H1 (cell line): Measurements from ENCODE around the gene FAM168B. TPM values are rescaled to one million over a fixed set of nuclear protein-coding genes. Genes with fewer than 3 reads are reported as not detected.

ENCODE experiments used
- CTCF ChIA-PET: fragments of 300-600 bp; sonication (Branson Sonifier 250); formaldehyde crosslinking; loops from one replicate; lab custom pipeline; 2021; ENCODE audit not compliant: partially characterized antibody; lab: Charles Lee
- POLR2A ChIA-PET: fragments of 300-600 bp; sonication (Branson Sonifier 250); formaldehyde crosslinking; loops from one replicate; lab custom pipeline; 2021; ENCODE audit warnings: inconsistent platforms; ENCODE audit not compliant: partially characterized antibody; lab: Charles Lee
- DNase-seq, 2 experiments: peaks; one replicate each; pipeline versions ENCODE4 v3.0.0 to v3.0.0-alpha.2; 2010 to 2022; ENCODE audit warnings: low spot score in 2 of 2, low read depth in 1 of 2, mixed read lengths in 1 of 2
- FAIRE-seq: peaks from 2 replicates; lab custom pipeline; 2011; peaks lifted over from hg19 to GRCh38; lab: Jason Lieb, UNC
- H2AFZ ChIP-seq: 2 replicates; pipeline ENCODE4 v1.8.1; 2012; ENCODE audit warnings: low read length, inconsistent platforms
- H2AK5ac ChIP-seq: 2 replicates; pipeline ENCODE4 v1.6.1; 2013; ENCODE audit warnings: low read depth, low read length
- H2BK120ac ChIP-seq: replicated peaks from 2 replicates; pipeline ENCODE3; 2013; ENCODE audit warnings: low read depth, low read length, inconsistent platforms
- H2BK12ac ChIP-seq: 2 replicates; pipeline ENCODE4 v1.6.1; 2013; ENCODE audit warnings: low read depth, low read length
- H2BK15ac ChIP-seq: 2 replicates; pipeline ENCODE4 v1.6.1; 2013; ENCODE audit warnings: low read length
- H2BK20ac ChIP-seq: 2 replicates; pipeline ENCODE4 v1.6.1; 2013; ENCODE audit warnings: low read length
- H2BK5ac ChIP-seq: 2 replicates; pipeline ENCODE4 v1.6.1; 2013; ENCODE audit warnings: low read depth, low read length
- H3K14ac ChIP-seq: 2 replicates; pipeline ENCODE4 v1.6.1; 2013; ENCODE audit warnings: inconsistent platforms; ENCODE audit not compliant: insufficient read length
- H3K18ac ChIP-seq: 2 replicates; pipeline ENCODE4 v1.6.1; 2013; ENCODE audit warnings: low read length; ENCODE audit errors: extremely low read depth
- H3K23ac ChIP-seq: 2 replicates; pipeline ENCODE4 v1.6.1; 2013; ENCODE audit warnings: inconsistent platforms; ENCODE audit not compliant: insufficient read length
- H3K23me2 ChIP-seq: 2 replicates; pipeline ENCODE4 v1.6.1; 2013; ENCODE audit warnings: low read depth, low read length
- H3K27ac ChIP-seq: 2 replicates; pipeline ENCODE4 v1.6.1; 2011; ENCODE audit warnings: low read depth, low read length, inconsistent platforms
- H3K27me3 ChIP-seq, 4 experiments: replicated peaks in 1 of 4; 1 replicate in 1 of 4; 2 replicates in 3 of 4; pipeline versions ENCODE4 v1.6.1 to v1.8.1; 2011 to 2013; ENCODE audit warnings: low read length in 3 of 4, mild to moderate bottlenecking in 3 of 4, inconsistent platforms in 2 of 4, mixed read lengths in 2 of 4, moderate library complexity in 1 of 4; ENCODE audit not compliant: control insufficient read depth in 3 of 4, insufficient read depth in 3 of 4; ENCODE audit errors: extremely low read depth in 1 of 4
- H3K36me3 ChIP-seq, 4 experiments: 2 replicates each; pipeline versions ENCODE4 v1.6.1 to v1.8.1; 2011 to 2013; ENCODE audit warnings: mild to moderate bottlenecking in 4 of 4, low read length in 3 of 4, moderate library complexity in 2 of 4, control low read depth in 1 of 4, inconsistent platforms in 1 of 4; ENCODE audit not compliant: insufficient read depth in 4 of 4, control insufficient read depth in 2 of 4
- H3K4ac ChIP-seq: replicated peaks from 2 replicates; pipeline ENCODE3; 2013; ENCODE audit warnings: low read length, low read depth, mixed read lengths, inconsistent platforms; ENCODE audit not compliant: insufficient read length
- H3K4me1 ChIP-seq, 4 experiments: replicated peaks in 1 of 4; 1 replicate in 1 of 4; 2 replicates in 3 of 4; pipeline versions ENCODE4 v1.6.1 to v1.8.1; 2011 to 2013; ENCODE audit warnings: low read length in 3 of 4, inconsistent platforms in 2 of 4, mixed read lengths in 1 of 4; ENCODE audit not compliant: insufficient read depth in 4 of 4, control insufficient read depth in 3 of 4
- H3K4me2 ChIP-seq, 2 experiments: 2 replicates each; pipeline versions ENCODE4 v1.6.1 to v1.8.1; 2011 to 2013; ENCODE audit warnings: low read depth in 2 of 2, low read length in 2 of 2, control low read depth in 1 of 2, inconsistent platforms in 1 of 2, mild to moderate bottlenecking in 1 of 2; ENCODE audit not compliant: insufficient read depth in 1 of 2
- H3K4me3 ChIP-seq, 4 experiments: fragments of 200-600, 300-600 bp in 1 of 4; sonication (generic), shearing (Covaris generic), sonication (Bioruptor Twin) in 1 of 4; 2 replicates each; pipeline versions ENCODE4 v1.5.1 to v1.8.1; 2011 to 2016; ENCODE audit warnings: low read length in 4 of 4, low read depth in 3 of 4, control low read depth in 2 of 4, inconsistent platforms in 2 of 4, mild to moderate bottlenecking in 2 of 4, mixed read lengths in 1 of 4, moderate library complexity in 1 of 4; ENCODE audit not compliant: insufficient read depth in 2 of 4; ENCODE audit errors: extremely low read depth in 1 of 4
- H3K56ac ChIP-seq: replicated peaks from 2 replicates; pipeline ENCODE3; 2013; ENCODE audit warnings: low read depth, mild to moderate bottlenecking, mixed read lengths, low read length, inconsistent platforms; ENCODE audit not compliant: insufficient read length
- H3K79me1 ChIP-seq: 2 replicates; pipeline ENCODE4 v1.6.1; 2013; ENCODE audit warnings: low read depth, low read length, control low read depth
- H3K79me2 ChIP-seq, 2 experiments: 2 replicates each; pipeline versions ENCODE4 v1.6.1 to v1.8.1; 2012 to 2013; ENCODE audit warnings: low read length in 2 of 2, mild to moderate bottlenecking in 2 of 2, inconsistent platforms in 1 of 2; ENCODE audit not compliant: insufficient read depth in 2 of 2, control insufficient read depth in 1 of 2
- H3K9ac ChIP-seq, 4 experiments: replicated peaks in 1 of 4; 1 replicate in 1 of 4; 2 replicates in 3 of 4; pipeline versions ENCODE4 v1.6.1 to v1.8.1; 2011 to 2013; ENCODE audit warnings: low read depth in 3 of 4, low read length in 3 of 4, control low read depth in 2 of 4, mild to moderate bottlenecking in 2 of 4, moderate library complexity in 2 of 4, inconsistent platforms in 1 of 4; ENCODE audit errors: extremely low read depth in 1 of 4
- H3K9me3 ChIP-seq, 2 experiments: 2 replicates each; pipeline versions ENCODE4 v1.6.1 to v1.8.1; 2012 to 2013; ENCODE audit warnings: mild to moderate bottlenecking in 2 of 2, moderate library complexity in 2 of 2, control low read depth in 1 of 2, inconsistent platforms in 1 of 2, low read depth in 1 of 2, low read length in 1 of 2, mixed read lengths in 1 of 2; ENCODE audit not compliant: insufficient read depth in 2 of 2
- H4K20me1 ChIP-seq, 2 experiments: replicated peaks in 1 of 2; 2 replicates each; pipeline versions ENCODE3 to v1.8.1; 2011 to 2013; ENCODE audit warnings: inconsistent platforms in 2 of 2, low read length in 2 of 2, mild to moderate bottlenecking in 1 of 2; ENCODE audit not compliant: insufficient read depth in 2 of 2, control insufficient read depth in 1 of 2
- H4K5ac ChIP-seq: 2 replicates; pipeline ENCODE4 v1.6.1; 2013; ENCODE audit warnings: low read length, low read depth, mixed read lengths, inconsistent platforms; ENCODE audit not compliant: insufficient read length
- H4K8ac ChIP-seq: 2 replicates; pipeline ENCODE4 v1.8.0; 2013; ENCODE audit warnings: mild to moderate bottlenecking, moderate library complexity, low read length, inconsistent platforms; ENCODE audit not compliant: insufficient read depth; ENCODE audit errors: extremely low read depth
- H4K91ac ChIP-seq: replicated peaks from 2 replicates; pipeline ENCODE3; 2013; ENCODE audit warnings: low read length, mixed read lengths, inconsistent platforms; ENCODE audit not compliant: insufficient read length
- NRF1 ChIP-seq: IDR thresholded peaks from 2 replicates; pipeline ENCODE4 v1.6.1; 2011; ENCODE audit warnings: mild to moderate bottlenecking, low read depth, low read length, improper control_type of control experiment
- RFX5 ChIP-seq: IDR thresholded peaks from 2 replicates; pipeline ENCODE4 v1.6.1; 2011; ENCODE audit warnings: low read depth, low read length, improper control_type of control experiment, borderline replicate concordance
- WGBS, 2 experiments: shearing (Covaris generic) in 1 of 2; methylation state at CpG; one replicate each; pipeline versions ENCODE4 v1.1.6 to v1.1.7; 2013 to 2015; ENCODE audit warnings: low lambda C conversion rate in 2 of 2, mixed read lengths in 2 of 2, inconsistent platforms in 1 of 2, low coverage in 1 of 2, missing lambda C conversion rate in 1 of 2; ENCODE audit not compliant: insufficient replicate concordance in 2 of 2, insufficient coverage in 1 of 2, insufficient read length in 1 of 2; ENCODE audit errors: extremely low coverage in 1 of 2, missing lambda C conversion rate in 1 of 2; 5-methylcytosine and 5-hydroxymethylcytosine counted together
- polyA plus RNA-seq, 7 experiments: library from polyadenylated mRNA; depleted of rRNA in 3 of 7; stranded (reverse) in 5 of 7; unstranded in 2 of 7; fragments of >200 nt in 5 of 7; fragments of 200-250 nt in 2 of 7; gene quantifications; 1 replicate in 5 of 7; 2 replicates in 1 of 7; 4 replicates in 1 of 7; pipeline versions ENCODE4 v1.2.1 to v1.2.3, GENCODE V29; 2011 to 2013; ENCODE audit warnings: missing spikeins in 2 of 7, mixed read lengths in 2 of 7
- total RNA-seq: library from RNA; stranded (reverse); fragmentation: NEBNext Ultra II Directional; extraction: Animal tissue kit (Norgen Biotek cat#: 25700); gene quantifications from 2 replicates; pipeline ENCODE4 v1.2.1, GENCODE V29; 2021

Gene FAM168B
- total and polyA plus RNA-seq, 2 of the 8 experiments (the other 6 are each of a cell fraction or from before 2014, with no cell fraction given) = 61.9 to 123 TPM

DNA sequence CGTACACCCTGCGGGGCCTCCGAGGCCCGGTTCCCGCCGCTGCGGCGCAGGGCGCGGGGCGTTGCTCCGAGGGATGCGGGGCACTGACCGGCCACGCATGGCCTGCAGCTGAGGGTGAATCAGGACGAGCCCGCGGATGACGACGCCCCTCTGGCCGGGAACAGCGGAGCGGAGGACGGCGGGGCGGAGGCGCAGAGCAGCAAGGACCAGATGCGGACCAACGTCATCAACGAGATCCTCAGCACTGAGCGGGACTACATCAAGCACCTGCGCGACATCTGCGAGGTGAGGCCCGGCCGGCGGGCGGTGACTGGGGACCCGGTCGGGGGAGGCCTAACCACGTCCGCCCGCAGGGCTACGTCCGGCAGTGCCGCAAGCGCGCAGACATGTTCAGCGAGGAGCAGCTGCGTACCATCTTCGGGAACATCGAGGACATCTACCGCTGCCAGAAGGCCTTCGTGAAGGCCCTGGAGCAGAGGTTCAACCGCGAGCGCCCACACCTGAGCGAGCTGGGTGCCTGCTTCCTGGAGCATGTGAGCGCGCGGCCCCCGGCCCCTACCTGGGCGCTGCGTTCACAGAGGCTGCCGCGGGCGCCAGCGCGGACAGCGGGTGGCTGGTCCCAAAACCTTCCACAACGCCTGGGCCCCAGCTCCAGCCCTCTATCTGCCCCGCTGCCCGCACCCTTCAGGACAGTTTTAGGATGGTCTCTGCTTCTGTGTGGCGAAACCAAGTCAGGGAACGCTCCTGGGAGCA is 53.2 kb downstream of the FAM168B start:
- Histone ChIP-seq H3K36me3 (no peaks in the 10 kb centered on the region; a peak in 1 of 8 replicates), H3K23ac (no peak overlapping the region), H2BK20ac (no peak overlapping the region), H3K4me3 (no peak overlapping the region), H2BK15ac (no peak overlapping the region), H3K4me1 (peaks cover 0 to 4% (median 0%) of the 10 kb centered on the region in 4 experiments; a peak in 3 of 7 replicates), H3K79me2 (no peaks in the 10 kb centered on the region), H2AFZ (no peak overlapping the region), H3K23me2 (peaks cover 5% of the 10 kb centered on the region; the same call in 1 of the 2 replicates), H3K9me3 (no peaks in the 10 kb centered on the region), H2AK5ac (no peak overlapping the region), H3K14ac (no peak overlapping the region), H4K5ac (no peak overlapping the region), H3K27ac (no peak overlapping the region), H2BK5ac (no peak overlapping the region), H4K91ac (no peak overlapping the region), H3K4ac (no peak overlapping the region), H3K18ac (no peak overlapping the region), H2BK12ac (no peak overlapping the region), H4K8ac (no peak overlapping the region), H3K4me2 (no peak overlapping the region), H3K9ac (no peak overlapping the region), H3K27me3 (peaks cover 0 to 15% (median 10%) of the 10 kb centered on the region in 4 experiments; a peak in 5 of 7 replicates), H2BK120ac (no peak overlapping the region), H4K20me1 (peaks cover 0 to 7% of the 10 kb centered on the region in 2 experiments), H3K79me1 (no peaks in the 10 kb centered on the region), H3K56ac (no peak overlapping the region)
- WGBS, 2 experiments = 93% methylated on average over 61 of the region's 75 CpGs; no CpG with 5 or more reads in 1 of the 2 experiments
- CTCF ChIA-PET = interaction anchor here (1.0 to 2.7 kb wide), 4 partner anchors 12 to 36 kb away, joined by 3 to 12 read pairs (median 4); no protein-coding TSS in a partner anchor
- POLR2A ChIA-PET = no interaction called here
- no peak for DNase-seq
- no peak for FAIRE-seq
- TF ChIP-seq RFX5 (no peak), NRF1 (no peak)
